Measurements from ENCODE around the gene TMEM39A. TPM values are rescaled to one million over a fixed set of nuclear protein-coding genes. Genes with fewer than 3 reads are reported as not detected.

The TMEM39A gene
- total RNA-seq, 2 donors from 2014 or later: 42.8 to 56.9 TPM

GRCh38 chr3:119417771-119418512, 45.5 kb downstream of the TMEM39A start:
- ATAC-seq: no peak
- no peaks in the 10 kb centered on the region for H3K9me3 Mint-ChIP-seq
- H3K27ac Mint-ChIP-seq: peak overlapping the region in 1 of 2 donors; percentile 39
- H3K36me3 Mint-ChIP-seq: no peaks in the 10 kb centered on the region
- DNase-seq (ENCODE audit: low spot score in 2 of 2): no peak

GRCh38 chr3:119416873-119417272, 46.5 kb downstream of the TMEM39A start:
- no peak for ATAC-seq
- H3K27ac Mint-ChIP-seq: no peak overlapping the region
- DNase-seq (ENCODE audit: low spot score in 2 of 2): no peak
- no peaks in the 10 kb centered on the region for H3K36me3 Mint-ChIP-seq
- H3K9me3 Mint-ChIP-seq: no peaks in the 10 kb centered on the region

- H3K27ac Mint-ChIP-seq: no peak overlapping the region
- no peak for ATAC-seq
Measured at GRCh38 chr3:119413603-119414280, 49.7 kb downstream of the TMEM39A start.

GRCh38 chr3:119409844-119410243, 53.6 kb downstream of the TMEM39A start:
- DNase-seq (ENCODE audit: low spot score in 2 of 2) (no peak), ATAC-seq (no peak)
- Mint-ChIP-seq H3K27ac (no peak overlapping the region), H3K36me3 (peaks cover 8% of the 10 kb centered on the region in 2 donors), H3K9me3 (no peaks in the 10 kb centered on the region)

More at GRCh38 chr3:119413603-119414280, 49.7 kb downstream of the TMEM39A start:
- DNase-seq (ENCODE audit: low spot score in 2 of 2): no peak
- no peaks in the 10 kb centered on the region for H3K9me3 Mint-ChIP-seq
- peaks cover 7 to 8% of the 10 kb centered on the region in 2 donors for H3K36me3 Mint-ChIP-seq

- DNase-seq (ENCODE audit: low spot score in 2 of 2) (no peak), ATAC-seq (no peak)
- Mint-ChIP-seq H3K9me3 (no peaks in the 10 kb centered on the region), H3K27ac (no peak overlapping the region), H3K36me3 (peaks cover 8 to 10% of the 10 kb centered on the region in 2 donors)
Measured at GRCh38 chr3:119408243-119408950, 55.0 kb downstream of the TMEM39A start.

GRCh38 chr3:119405315-119405714, 58.1 kb downstream of the TMEM39A start:
- H3K9me3 Mint-ChIP-seq: no peaks in the 10 kb centered on the region
- H3K27ac Mint-ChIP-seq: no peak overlapping the region
- DNase-seq (ENCODE audit: low spot score in 2 of 2): no peak
- no peak for ATAC-seq
- peaks cover 13 to 21% of the 10 kb centered on the region in 2 donors for H3K36me3 Mint-ChIP-seq

- Mint-ChIP-seq H3K9me3 (no peaks in the 10 kb centered on the region), H3K27ac (no peak overlapping the region), H3K36me3 (peaks cover 5 to 24% of the 10 kb centered on the region in 2 donors)
- no peak for DNase-seq (ENCODE audit: low spot score in 2 of 2)
- ATAC-seq: no peak
Measured at GRCh38 chr3:119403201-119403600, 60.2 kb downstream of the TMEM39A start.

GRCh38 chr3:119402791-119403190, 60.6 kb downstream of the TMEM39A start:
- no peak for DNase-seq (ENCODE audit: low spot score in 2 of 2)
- ATAC-seq: no peak
- H3K36me3 Mint-ChIP-seq: peaks cover 5 to 24% of the 10 kb centered on the region in 2 donors
- H3K27ac Mint-ChIP-seq: no peak overlapping the region
- no peaks in the 10 kb centered on the region for H3K9me3 Mint-ChIP-seq

- DNase-seq (ENCODE audit: low spot score in 2 of 2) (no peak), ATAC-seq (no peak)
- Mint-ChIP-seq H3K9me3 (no peaks in the 10 kb centered on the region), H3K36me3 (peaks cover 5 to 24% of the 10 kb centered on the region in 2 donors), H3K27ac (peak overlapping the region; percentile 9 to 83)
Measured at GRCh38 chr3:119401503-119402440, 61.6 kb downstream of the TMEM39A start.

GRCh38 chr3:119401069-119401468, 62.3 kb downstream of the TMEM39A start:
- Mint-ChIP-seq H3K27ac (peak overlapping the region; percentile 7 to 9), H3K9me3 (no peaks in the 10 kb centered on the region), H3K36me3 (peaks cover 5 to 24% of the 10 kb centered on the region in 2 donors)
- ATAC-seq (peak in 1 of 2 donors; percentile 65), DNase-seq (ENCODE audit: low spot score in 2 of 2) (no peak)

GRCh38 chr3:119400466-119400865, 62.9 kb downstream of the TMEM39A start:
- DNase-seq (ENCODE audit: low spot score in 2 of 2) (no peak), ATAC-seq (no peak)
- no peaks in the 10 kb centered on the region for H3K9me3 Mint-ChIP-seq
- peaks cover 5 to 24% of the 10 kb centered on the region in 2 donors for H3K36me3 Mint-ChIP-seq
- peak overlapping the region in 1 of 2 donors; percentile 7 for H3K27ac Mint-ChIP-seq

GRCh38 chr3:119396870-119397269, 66.5 kb downstream of the TMEM39A start:
- ATAC-seq (no peak), DNase-seq (ENCODE audit: low spot score in 2 of 2) (no peak)
- peaks cover 16 to 19% of the 10 kb centered on the region in 2 donors for H3K36me3 Mint-ChIP-seq

GRCh38 chr3:119395923-119396358, 67.5 kb downstream of the TMEM39A start:
- DNase-seq (ENCODE audit: low spot score in 2 of 2) (no peak), ATAC-seq (peak; percentile 44 to 86)
- Mint-ChIP-seq H3K9me3 (no peaks in the 10 kb centered on the region), H3K27ac (no peak overlapping the region), H3K36me3 (peaks cover 9 to 14% of the 10 kb centered on the region in 2 donors)

More at GRCh38 chr3:119396870-119397269, 66.5 kb downstream of the TMEM39A start:
- no peak overlapping the region for H3K27ac Mint-ChIP-seq
- H3K9me3 Mint-ChIP-seq: no peaks in the 10 kb centered on the region

GRCh38 chr3:119388577-119388976, 74.8 kb downstream of the TMEM39A start:
- Mint-ChIP-seq H3K27ac (no peak overlapping the region), H3K36me3 (peaks cover 0 to 6% of the 10 kb centered on the region in 2 donors), H3K9me3 (no peaks in the 10 kb centered on the region)
- DNase-seq (ENCODE audit: low spot score in 2 of 2): no peak
- ATAC-seq: no peak

- Mint-ChIP-seq H3K36me3 (no peaks in the 10 kb centered on the region), H3K27ac (no peak overlapping the region), H3K9me3 (no peaks in the 10 kb centered on the region)
- DNase-seq (ENCODE audit: low spot score in 2 of 2) (no peak), ATAC-seq (no peak)
Measured at GRCh38 chr3:119382134-119382533, 81.3 kb downstream of the TMEM39A start.

GRCh38 chr3:119380697-119381096, 82.7 kb downstream of the TMEM39A start:
- H3K27ac Mint-ChIP-seq: no peak overlapping the region
- H3K36me3 Mint-ChIP-seq: no peaks in the 10 kb centered on the region
- ATAC-seq: no peak
- DNase-seq (ENCODE audit: low spot score in 2 of 2): no peak
- no peaks in the 10 kb centered on the region for H3K9me3 Mint-ChIP-seq
